KG1 (cell line): ENCODE results near the gene NPAS2.

Source experiments
- DNase-seq: peaks from one replicate; lab custom pipeline; 2025; lab: John Stamatoyannopoulos, UW

Gene NPAS2

GRCh38 chr2:100944617-100945432 lies 124.9 kb downstream of the NPAS2 start:
- DNase-seq: no peak

GRCh38 chr2:100945433-100945740 lies 125.4 kb downstream of the NPAS2 start:
- no peak for DNase-seq

GRCh38 chr2:100945930-100946607 lies 126.1 kb downstream of the NPAS2 start:
- no peak for DNase-seq

GRCh38 chr2:100948942-100949811 lies 129.2 kb downstream of the NPAS2 start:
- DNase-seq: no peak

- no peak for DNase-seq
Measured at GRCh38 chr2:100952512-100952911, 132.6 kb downstream of the NPAS2 start.

GRCh38 chr2:100953406-100954043 lies 133.6 kb downstream of the NPAS2 start:
- no peak for DNase-seq

GRCh38 chr2:100954044-100954420 lies 134.1 kb downstream of the NPAS2 start:
- DNase-seq: no peak

- no peak for DNase-seq
Measured at GRCh38 chr2:100955226-100955625, 135.3 kb downstream of the NPAS2 start.

- DNase-seq: no peak
Measured at GRCh38 chr2:100956081-100956480, 136.1 kb downstream of the NPAS2 start.

GRCh38 chr2:100957996-100958653 lies 138.2 kb downstream of the NPAS2 start:
- DNase-seq: no peak

- DNase-seq: no peak
Measured at GRCh38 chr2:100959225-100959880, 139.4 kb downstream of the NPAS2 start.

GRCh38 chr2:100960688-100961087 lies 140.7 kb downstream of the NPAS2 start:
- DNase-seq: no peak

GRCh38 chr2:100962366-100963025 lies 142.6 kb downstream of the NPAS2 start:
- no peak for DNase-seq

- DNase-seq: no peak
Measured at GRCh38 chr2:100963026-100963375, 143.1 kb downstream of the NPAS2 start.

- DNase-seq: no peak
Measured at GRCh38 chr2:100964222-100964621, 144.3 kb downstream of the NPAS2 start.

GRCh38 chr2:100964681-100965169 lies 144.8 kb downstream of the NPAS2 start:
- DNase-seq: no peak

- no peak for DNase-seq
Measured at GRCh38 chr2:100965596-100965995, 145.7 kb downstream of the NPAS2 start.

- DNase-seq: no peak
Measured at GRCh38 chr2:100967716-100968115, 147.8 kb downstream of the NPAS2 start.

GRCh38 chr2:100968146-100969145 lies 148.5 kb downstream of the NPAS2 start:
- DNase-seq: no peak
